IgD-negative memory B cell (primary cell): ENCODE results near the gene NFIA. TPM values are rescaled to one million over a fixed set of nuclear protein-coding genes. Genes with fewer than 3 reads are reported as not detected.
A peak's percentile ranks its signal among the peaks of the same experiment; 100 is the strongest.

Experiments used
- H3K27ac Mint-ChIP-seq, 3 donors: one replicate each; pipeline ENCODE4 v1.8.0; 2020 to 2022; ENCODE audit warnings: mild to moderate bottlenecking in 3 of 3, mixed read lengths in 3 of 3, moderate library complexity in 1 of 3
- H3K27me3 Mint-ChIP-seq: one replicate; pipeline ENCODE4 v1.8.0; 2021; ENCODE audit warnings: mixed read lengths
- H3K36me3 Mint-ChIP-seq: one replicate; pipeline ENCODE4 v1.8.0; 2020; ENCODE audit warnings: mild to moderate bottlenecking, mixed read lengths
- H3K4me1 Mint-ChIP-seq, 3 donors: one replicate each; pipeline ENCODE4 v1.8.0; 2020 to 2022; ENCODE audit warnings: mixed read lengths in 3 of 3, mild to moderate bottlenecking in 1 of 3
- H3K4me3 Mint-ChIP-seq, 4 donors: one replicate each; pipeline ENCODE4 v1.8.0; 2020 to 2022; ENCODE audit warnings: mild to moderate bottlenecking in 4 of 4, mixed read lengths in 4 of 4, moderate library complexity in 3 of 4
- H3K9me3 Mint-ChIP-seq, 3 donors: one replicate each; pipeline ENCODE4 v1.8.0; 2020 to 2021; ENCODE audit warnings: mixed read lengths in 3 of 3, mild to moderate bottlenecking in 1 of 3
- polyA plus RNA-seq: library from polyadenylated mRNA; unstranded; fragments of 300-500 nt; fragmentation: Illumina TruSeq; gene quantifications from one replicate; pipeline ENCODE4 v1.2.3, GENCODE V29; 2021

NFIA gene
- polyA plus RNA-seq, 1 donor from 2014 or later = 0.93 TPM

DNA sequence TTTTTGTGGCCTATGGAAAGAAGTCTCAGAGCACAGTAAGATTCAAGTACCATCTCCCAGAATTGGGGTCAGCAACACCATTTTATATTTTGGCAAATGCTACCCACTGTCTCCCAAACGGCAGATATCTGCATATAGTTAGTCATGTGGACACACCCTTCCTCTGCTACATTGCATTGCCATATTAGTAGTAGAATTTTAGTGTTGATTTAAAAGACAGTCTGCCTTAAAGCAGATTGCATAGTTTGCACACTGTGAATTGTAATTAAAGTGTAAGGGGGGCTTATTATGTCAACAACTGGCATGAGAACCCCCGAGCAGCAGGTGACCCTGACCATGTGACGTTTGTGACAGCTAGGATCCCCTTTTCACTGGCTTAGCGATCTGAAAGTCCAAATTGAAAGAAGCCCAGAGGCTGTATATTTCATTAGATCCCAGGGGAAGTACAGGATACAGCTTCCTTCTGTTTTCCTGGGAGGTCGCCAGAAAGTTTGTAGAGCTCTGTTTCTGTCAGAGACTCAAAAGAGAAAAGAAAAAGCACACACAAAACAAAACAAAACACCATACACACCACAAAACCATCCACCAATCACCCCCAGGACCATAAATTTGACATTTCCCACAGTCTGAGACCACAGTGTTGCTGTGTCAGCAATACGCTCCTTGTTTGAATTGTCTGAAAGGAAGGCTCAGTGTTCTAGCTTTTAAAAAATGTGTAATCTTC lies 172.4 kb downstream of the NFIA start:
- no peaks in the 10 kb centered on the region for H3K36me3 Mint-ChIP-seq
- H3K4me1 Mint-ChIP-seq = peaks cover 0 to 7% (median 2%) of the 10 kb centered on the region in 3 donors
- no peaks in the 10 kb centered on the region for H3K9me3 Mint-ChIP-seq
- no peak overlapping the region for H3K27ac Mint-ChIP-seq
- H3K27me3 Mint-ChIP-seq = peaks cover 13% of the 10 kb centered on the region
- no peak overlapping the region for H3K4me3 Mint-ChIP-seq

DNA sequence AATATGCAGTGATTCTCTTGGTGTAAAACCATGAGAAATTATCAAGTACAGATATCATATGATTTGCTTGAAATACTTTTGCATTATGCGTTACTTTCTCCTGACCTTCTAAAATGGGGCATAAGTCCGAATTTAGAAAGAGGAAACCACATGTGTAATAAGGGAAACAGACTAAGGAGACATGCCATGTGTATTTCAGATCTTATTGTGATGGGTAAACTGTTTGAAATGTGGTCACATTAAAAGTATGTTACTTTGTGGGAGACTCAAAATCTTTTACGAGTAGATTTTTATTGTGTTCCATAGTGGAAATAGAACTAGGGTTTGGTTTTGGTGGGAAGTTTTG lies 173.0 kb downstream of the NFIA start:
- peak overlapping the region in 1 of 4 donors; percentile 9 for H3K4me3 Mint-ChIP-seq
- peaks cover 0 to 7% (median 2%) of the 10 kb centered on the region in 3 donors for H3K4me1 Mint-ChIP-seq
- peaks cover 13% of the 10 kb centered on the region for H3K27me3 Mint-ChIP-seq
- no peaks in the 10 kb centered on the region for H3K36me3 Mint-ChIP-seq
- H3K27ac Mint-ChIP-seq = no peak overlapping the region
- H3K9me3 Mint-ChIP-seq = no peaks in the 10 kb centered on the region

DNA sequence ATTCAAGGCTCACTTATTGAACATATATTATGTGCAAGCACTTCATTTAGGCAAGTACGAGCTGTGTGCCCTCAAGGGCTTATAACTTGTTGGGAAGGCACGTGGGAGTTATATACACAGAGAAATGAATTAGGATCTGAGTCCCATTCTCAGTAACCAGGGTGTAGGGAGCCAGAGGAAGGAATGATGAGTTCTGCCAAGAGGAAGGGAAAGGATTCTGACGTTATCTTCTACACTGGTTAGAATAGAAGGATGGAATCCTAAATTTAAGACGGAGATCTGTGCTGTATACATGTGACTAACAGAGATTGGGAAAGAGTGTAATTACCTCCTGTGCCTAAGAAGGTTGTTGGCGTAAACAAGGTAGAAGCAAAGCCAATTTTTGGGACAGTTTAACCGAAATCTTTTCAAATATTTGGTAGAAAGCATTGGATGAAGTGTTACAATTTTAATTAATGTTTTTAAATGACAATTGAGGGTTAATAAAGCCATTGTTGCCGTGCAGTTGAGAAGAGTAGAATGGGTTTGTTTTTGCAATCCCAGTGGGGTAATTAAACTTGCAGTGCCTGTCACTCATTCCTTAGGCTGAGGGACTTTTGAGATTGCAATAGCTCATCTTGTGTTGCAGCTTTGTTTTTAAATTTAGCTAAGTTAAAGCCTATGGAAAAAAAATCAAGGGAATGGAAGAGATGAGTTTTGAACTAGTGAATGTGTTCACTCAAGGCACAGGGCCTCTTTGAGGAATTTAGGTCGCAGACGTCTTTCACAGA lies 177.2 kb downstream of the NFIA start:
- H3K36me3 Mint-ChIP-seq = peaks cover 2% of the 10 kb centered on the region
- peaks cover 0 to 7% (median 2%) of the 10 kb centered on the region in 3 donors for H3K4me1 Mint-ChIP-seq
- peaks cover 10% of the 10 kb centered on the region for H3K27me3 Mint-ChIP-seq
- H3K9me3 Mint-ChIP-seq = no peaks in the 10 kb centered on the region
- no peak overlapping the region for H3K27ac Mint-ChIP-seq
- H3K4me3 Mint-ChIP-seq = no peak overlapping the region

DNA sequence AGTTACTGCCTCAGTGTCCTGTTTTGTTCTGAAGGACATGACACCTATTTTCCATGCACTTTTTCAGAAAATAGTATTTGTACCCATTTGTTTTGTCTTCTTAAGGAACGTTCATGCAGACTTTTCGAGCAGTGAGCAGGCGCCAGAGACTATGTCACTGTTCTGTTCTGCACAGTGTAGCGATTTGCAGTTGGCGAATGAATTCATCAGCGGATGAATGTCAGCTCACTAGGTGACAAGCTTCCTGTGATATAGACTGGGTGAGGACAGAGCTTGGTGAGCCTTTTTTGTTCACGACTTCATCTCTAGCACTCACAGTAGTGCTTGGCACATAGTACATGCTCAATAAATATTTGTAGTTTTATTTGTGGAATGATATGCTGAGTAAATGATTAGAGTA lies 177.8 kb downstream of the NFIA start:
- H3K27ac Mint-ChIP-seq = no peak overlapping the region
- peaks cover 2% of the 10 kb centered on the region for H3K36me3 Mint-ChIP-seq
- peaks cover 0 to 4% (median 0%) of the 10 kb centered on the region in 3 donors for H3K4me1 Mint-ChIP-seq
- no peak overlapping the region for H3K4me3 Mint-ChIP-seq
- H3K27me3 Mint-ChIP-seq = peaks cover 10% of the 10 kb centered on the region
- no peaks in the 10 kb centered on the region for H3K9me3 Mint-ChIP-seq

DNA sequence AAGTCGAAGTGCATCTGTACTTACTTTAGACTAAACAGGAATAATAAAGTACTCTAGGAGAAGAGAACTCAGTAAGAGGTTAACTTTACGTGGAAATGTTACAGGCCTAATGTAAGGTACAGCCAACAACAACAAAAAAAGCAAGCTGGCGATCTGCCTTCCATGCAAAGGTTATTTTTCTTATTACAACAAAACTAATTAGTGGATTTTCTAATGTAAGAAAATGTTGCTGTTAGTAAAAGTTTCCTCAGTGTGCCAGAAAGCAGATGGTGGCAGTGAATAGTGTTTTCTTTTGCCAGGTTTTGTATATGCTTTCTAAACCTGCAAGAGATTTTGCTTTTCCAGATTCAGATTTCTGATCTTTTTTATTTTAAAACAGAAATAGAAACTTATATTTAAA lies 179.2 kb downstream of the NFIA start:
- Mint-ChIP-seq H3K4me3 (no peak overlapping the region), H3K36me3 (peaks cover 2% of the 10 kb centered on the region), H3K27ac (no peak overlapping the region), H3K4me1 (no peaks in the 10 kb centered on the region), H3K27me3 (no peaks in the 10 kb centered on the region), H3K9me3 (no peaks in the 10 kb centered on the region)

DNA sequence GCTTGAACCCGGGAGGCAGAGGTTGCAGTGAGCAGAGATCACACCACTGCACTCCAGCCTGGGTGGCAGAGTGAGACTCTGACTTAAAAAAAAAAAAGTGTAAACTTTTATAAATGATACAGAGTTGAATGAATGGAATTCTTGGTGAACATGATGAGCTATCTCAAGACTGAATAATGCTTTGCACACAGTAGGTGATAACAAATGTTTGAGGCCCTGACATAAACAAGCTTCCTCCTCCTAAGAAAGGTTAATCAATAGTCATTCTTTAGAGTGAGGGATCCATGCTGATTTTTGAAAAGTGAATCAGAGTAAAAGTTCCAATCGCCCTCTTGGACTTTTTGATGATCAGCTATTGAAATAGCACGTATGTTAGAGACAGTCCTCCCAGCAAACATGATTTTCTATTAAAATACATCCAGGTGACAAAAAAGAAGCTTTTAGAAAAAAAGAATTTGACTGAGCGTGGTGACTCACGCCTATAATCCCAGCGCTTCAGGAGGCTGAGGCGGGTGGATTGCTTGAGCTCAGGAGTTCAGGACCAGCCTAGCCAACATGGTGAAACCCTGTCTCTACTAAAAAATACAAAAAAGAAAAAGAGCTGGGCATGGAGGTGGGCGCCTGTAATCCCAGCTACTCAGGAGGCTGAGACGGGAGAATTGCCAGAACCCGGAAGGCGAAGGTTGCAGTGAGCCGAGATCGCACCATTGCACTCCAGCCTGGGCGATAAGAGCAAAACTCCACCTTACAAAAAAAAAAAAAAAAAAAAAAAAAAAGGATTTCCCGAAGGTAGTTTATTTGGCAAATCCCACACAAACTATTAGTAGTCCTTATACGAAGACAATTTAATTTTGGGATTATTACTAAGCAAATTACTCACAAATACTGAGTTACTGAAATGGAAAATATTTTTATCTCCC lies 181.8 kb downstream of the NFIA start:
- Mint-ChIP-seq H3K27ac (peak overlapping the region in 1 of 3 donors; percentile 2), H3K27me3 (no peaks in the 10 kb centered on the region), H3K4me3 (no peak overlapping the region), H3K4me1 (no peaks in the 10 kb centered on the region), H3K36me3 (peaks cover 2% of the 10 kb centered on the region), H3K9me3 (no peaks in the 10 kb centered on the region)

DNA sequence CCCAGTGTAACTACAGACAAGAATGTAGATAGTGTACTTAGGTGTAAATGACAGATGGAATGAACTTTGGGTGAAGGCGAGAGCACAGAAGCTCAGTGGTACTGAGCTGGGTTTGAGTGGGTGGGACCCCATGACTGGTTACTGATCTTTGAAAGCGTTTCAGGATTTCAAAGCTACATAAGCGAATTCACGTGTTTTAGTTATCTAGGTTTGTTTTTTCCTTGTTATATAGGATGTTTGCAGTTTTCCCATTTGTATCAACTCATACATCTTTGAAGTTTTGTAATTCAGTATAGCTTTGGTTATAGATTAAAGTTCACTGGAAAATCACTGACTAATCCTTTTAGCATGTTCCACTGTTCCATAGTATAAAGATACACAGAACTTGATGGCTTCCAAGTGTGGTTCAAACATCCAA lies 182.5 kb downstream of the NFIA start:
- Mint-ChIP-seq H3K36me3 (peaks cover 2% of the 10 kb centered on the region), H3K27ac (peak overlapping the region in 1 of 3 donors; percentile 2)

DNA sequence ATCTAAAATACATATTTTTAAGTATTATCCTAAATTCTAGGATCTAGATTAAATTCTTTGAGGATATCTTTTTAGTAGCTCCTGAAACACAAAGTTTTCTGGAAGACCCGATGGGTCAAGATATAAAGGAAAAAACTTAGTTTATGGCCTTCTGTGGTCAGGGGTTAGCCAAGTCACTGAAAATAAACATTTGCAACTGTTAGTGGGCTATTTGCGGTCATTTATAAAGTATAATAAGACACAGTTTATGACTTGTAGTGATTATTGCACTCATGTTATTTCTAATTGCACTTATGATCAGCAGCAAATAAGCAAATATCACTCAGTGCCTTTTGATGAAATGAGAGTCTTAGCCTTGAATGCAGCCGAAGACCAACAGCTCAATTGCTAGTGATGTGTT lies 183.3 kb downstream of the NFIA start:
- H3K36me3 Mint-ChIP-seq = peaks cover 2% of the 10 kb centered on the region
- no peaks in the 10 kb centered on the region for H3K9me3 Mint-ChIP-seq
- no peaks in the 10 kb centered on the region for H3K27me3 Mint-ChIP-seq
- H3K4me3 Mint-ChIP-seq = no peak overlapping the region
- peaks cover 0 to 4% (median 0%) of the 10 kb centered on the region in 3 donors for H3K4me1 Mint-ChIP-seq
- no peak overlapping the region for H3K27ac Mint-ChIP-seq

More for the DNA sequence above, 182.5 kb downstream of the NFIA start:
- no peaks in the 10 kb centered on the region for H3K27me3 Mint-ChIP-seq
- H3K9me3 Mint-ChIP-seq = no peaks in the 10 kb centered on the region
- H3K4me1 Mint-ChIP-seq = no peaks in the 10 kb centered on the region
- H3K4me3 Mint-ChIP-seq = no peak overlapping the region

DNA sequence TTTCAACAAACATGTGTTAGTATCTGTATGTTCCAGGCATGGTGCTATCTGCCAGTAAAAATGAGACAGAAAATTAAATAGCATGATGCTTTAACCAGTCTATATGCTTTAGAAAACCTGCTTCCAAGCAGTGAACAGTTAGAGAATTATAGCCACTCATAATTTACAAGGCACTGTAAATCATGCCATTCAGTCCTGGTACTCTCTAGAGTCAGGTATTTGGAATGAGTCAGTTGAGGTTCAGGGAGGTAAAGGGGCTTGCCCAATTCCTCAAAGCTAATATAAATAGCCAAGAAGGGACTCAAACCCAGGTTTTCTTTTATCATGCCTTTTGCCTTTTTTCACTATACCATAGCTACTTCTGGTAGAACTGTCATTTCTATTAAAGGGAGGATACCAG lies 184.4 kb downstream of the NFIA start:
- no peak overlapping the region for H3K4me3 Mint-ChIP-seq
- no peak overlapping the region for H3K27ac Mint-ChIP-seq
- peaks cover 2% of the 10 kb centered on the region for H3K36me3 Mint-ChIP-seq
- H3K9me3 Mint-ChIP-seq = no peaks in the 10 kb centered on the region
- H3K4me1 Mint-ChIP-seq = peaks cover 0 to 4% (median 0%) of the 10 kb centered on the region in 3 donors
- H3K27me3 Mint-ChIP-seq = no peaks in the 10 kb centered on the region

DNA sequence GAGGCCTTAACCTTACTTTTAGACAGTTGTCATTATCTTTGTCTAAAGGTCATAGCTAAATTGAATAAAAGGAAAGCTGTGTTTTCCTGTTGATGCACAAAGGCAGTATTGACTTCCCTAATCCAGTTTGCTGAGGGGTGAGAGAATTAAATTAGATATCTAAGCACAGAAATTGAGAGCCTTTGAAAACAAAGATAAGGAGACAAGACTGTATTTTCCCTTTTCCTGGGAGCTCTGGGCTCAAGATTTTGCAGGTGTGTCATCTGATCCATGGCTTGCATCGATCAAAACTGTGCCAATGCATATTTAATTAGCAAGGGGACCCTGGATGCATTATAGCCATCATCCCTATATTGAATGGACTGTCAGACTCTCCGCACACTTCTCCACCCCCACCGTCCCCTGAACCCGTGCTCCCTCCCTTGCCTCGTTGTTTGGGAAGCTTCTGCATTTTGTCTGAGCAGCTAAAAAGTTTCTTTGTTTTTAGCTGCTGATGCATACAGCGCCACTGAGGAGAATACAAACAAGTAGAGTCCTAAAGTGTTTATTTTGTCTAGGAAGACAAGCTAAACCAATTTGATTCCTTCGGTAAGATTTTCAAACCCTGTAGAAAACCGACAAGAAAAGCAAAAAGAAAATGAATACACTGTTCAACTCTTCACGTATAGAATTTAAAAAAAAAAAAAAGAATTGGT lies 186.3 kb downstream of the NFIA start:
- Mint-ChIP-seq H3K27me3 (no peaks in the 10 kb centered on the region), H3K36me3 (no peaks in the 10 kb centered on the region), H3K27ac (no peak overlapping the region), H3K4me3 (no peak overlapping the region), H3K4me1 (peaks cover 0 to 4% (median 0%) of the 10 kb centered on the region in 3 donors), H3K9me3 (no peaks in the 10 kb centered on the region)

DNA sequence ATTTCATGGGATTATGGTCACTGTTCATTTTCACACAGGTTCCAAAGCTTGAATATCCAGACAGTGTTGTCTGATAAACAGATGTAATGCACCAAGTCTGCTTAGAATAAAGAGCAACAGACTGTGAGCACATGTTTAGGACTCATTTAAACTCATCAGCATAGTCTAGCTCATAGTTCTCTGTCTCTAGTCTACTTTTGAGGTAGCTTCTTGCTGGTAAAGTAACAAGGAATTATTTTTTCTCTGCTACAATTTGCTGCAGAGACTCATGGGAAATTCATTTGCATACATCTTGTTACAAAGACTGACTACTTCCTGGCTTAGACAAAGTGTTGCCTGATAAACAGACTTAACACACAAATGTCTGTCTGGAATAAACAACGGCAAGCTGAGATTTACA lies 187.2 kb downstream of the NFIA start:
- Mint-ChIP-seq H3K27me3 (peaks cover 4% of the 10 kb centered on the region), H3K4me3 (no peak overlapping the region), H3K27ac (no peak overlapping the region), H3K36me3 (no peaks in the 10 kb centered on the region), H3K9me3 (no peaks in the 10 kb centered on the region), H3K4me1 (peaks cover 0 to 4% (median 0%) of the 10 kb centered on the region in 3 donors)

DNA sequence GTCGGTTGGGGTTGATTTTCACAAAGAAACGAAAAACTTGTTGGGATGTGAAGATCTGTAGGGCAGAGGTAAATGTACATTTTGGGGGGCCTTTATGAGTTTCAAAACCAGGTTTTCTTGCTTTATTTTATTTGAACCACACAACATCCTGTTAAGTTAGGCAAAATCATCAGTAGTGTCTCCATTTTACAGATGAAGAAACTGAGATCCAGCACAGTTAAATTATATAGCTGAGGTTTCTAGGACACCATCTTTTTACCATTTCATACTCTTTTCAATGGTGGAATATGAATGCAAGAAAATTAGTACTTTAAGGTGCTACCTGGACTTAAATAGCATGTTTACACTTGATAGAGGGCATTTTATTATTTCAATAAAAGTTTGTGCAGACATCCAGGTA lies 187.7 kb downstream of the NFIA start:
- peaks cover 4% of the 10 kb centered on the region for H3K27me3 Mint-ChIP-seq
- H3K27ac Mint-ChIP-seq = no peak overlapping the region
- peaks cover 0 to 4% (median 0%) of the 10 kb centered on the region in 3 donors for H3K4me1 Mint-ChIP-seq
- no peaks in the 10 kb centered on the region for H3K36me3 Mint-ChIP-seq
- H3K4me3 Mint-ChIP-seq = no peak overlapping the region
- H3K9me3 Mint-ChIP-seq = no peaks in the 10 kb centered on the region

DNA sequence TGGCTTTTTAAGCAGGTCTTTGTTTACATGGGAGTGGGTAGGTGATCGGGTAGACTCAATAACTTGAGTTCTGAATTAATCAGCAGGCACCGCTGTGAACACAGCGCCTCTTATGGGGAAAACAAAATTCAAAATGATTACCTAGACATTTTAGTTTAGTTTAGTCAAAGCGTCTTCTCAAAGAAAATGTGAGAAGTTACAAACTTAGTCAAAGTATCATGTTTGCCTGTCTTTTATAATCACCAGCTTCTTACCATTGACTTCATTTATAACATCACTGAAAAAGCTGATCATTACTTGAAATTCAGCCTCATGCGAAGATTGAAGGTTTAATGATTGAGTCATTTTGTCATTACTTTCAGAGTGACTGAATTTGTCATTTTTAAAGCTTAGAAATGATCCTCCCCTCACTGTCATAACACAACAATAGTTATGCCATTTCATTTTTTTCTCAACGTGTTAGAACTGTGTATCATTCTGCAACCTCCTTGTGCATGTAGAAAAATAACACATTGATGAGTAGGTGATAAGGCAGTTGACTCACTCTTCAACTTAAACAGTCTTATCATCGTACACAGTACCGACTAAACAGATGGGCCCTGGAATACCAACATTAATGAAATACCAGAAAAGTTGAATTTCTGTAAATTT lies 188.5 kb downstream of the NFIA start:
- peaks cover 0 to 4% (median 0%) of the 10 kb centered on the region in 3 donors for H3K4me1 Mint-ChIP-seq
- no peaks in the 10 kb centered on the region for H3K9me3 Mint-ChIP-seq
- H3K27me3 Mint-ChIP-seq = peaks cover 4% of the 10 kb centered on the region
- H3K36me3 Mint-ChIP-seq = no peaks in the 10 kb centered on the region
- H3K4me3 Mint-ChIP-seq = no peak overlapping the region
- no peak overlapping the region for H3K27ac Mint-ChIP-seq

DNA sequence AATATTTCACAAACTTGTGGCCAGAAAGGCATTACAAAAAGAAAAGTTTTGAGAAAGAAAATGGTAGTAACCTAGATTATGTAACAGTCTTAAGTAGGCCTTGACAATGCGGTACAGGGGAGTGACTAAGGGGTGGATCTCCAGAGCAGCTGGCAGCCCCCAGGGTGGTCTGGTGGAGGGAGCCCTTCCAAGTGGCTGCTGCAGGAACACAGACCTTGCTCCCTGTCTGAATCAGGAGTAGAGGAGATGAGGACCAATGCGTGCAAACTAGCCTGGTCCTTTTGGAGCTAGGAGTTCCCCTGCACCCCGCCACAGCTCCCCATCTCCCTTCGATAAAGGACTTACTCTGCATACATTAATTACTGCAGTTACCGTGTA lies 189.0 kb downstream of the NFIA start:
- no peaks in the 10 kb centered on the region for H3K9me3 Mint-ChIP-seq
- no peak overlapping the region for H3K4me3 Mint-ChIP-seq
- peaks cover 0 to 4% (median 0%) of the 10 kb centered on the region in 3 donors for H3K4me1 Mint-ChIP-seq
- H3K27me3 Mint-ChIP-seq = peaks cover 4% of the 10 kb centered on the region
- no peak overlapping the region for H3K27ac Mint-ChIP-seq
- no peaks in the 10 kb centered on the region for H3K36me3 Mint-ChIP-seq
